SK-N-SH (cell line): Measurements from ENCODE around the gene ABRACL. TPM values are rescaled to one million over a fixed set of nuclear protein-coding genes. Genes with fewer than 3 reads are reported as not detected.

Experiments used
- CTCF ChIA-PET: fragments of 300-600, 350-600 bp; formaldehyde crosslinking; extraction: SDS; loops from one replicate; lab custom pipeline; 2021; lab: Yijun Ruan, JAX
- POLR2A ChIA-PET: fragments of 350-600 bp; sonication (Branson Sonifier 250); formaldehyde crosslinking; extraction: SDS; loops from one replicate; lab custom pipeline; 2020; ENCODE audit warnings: antibody characterized with exemption, inconsistent platforms; lab: Yijun Ruan, JAX
- DNase-seq: peaks from one replicate; pipeline ENCODE4 v3.0.0; 2012
- H2AFZ ChIP-seq: fragments of 200-600 bp; sonication (generic); 2 replicates; pipeline ENCODE4 v1.8.1; 2016; ENCODE audit warnings: antibody characterized with exemption, mild to moderate bottlenecking, low read depth
- H3F3A ChIP-seq: fragments of 200-600 bp; sonication (generic); replicated peaks from 2 replicates; pipeline ENCODE3; 2016; ENCODE audit warnings: antibody characterized with exemption, mild to moderate bottlenecking; ENCODE audit not compliant: insufficient read depth
- H3K27ac ChIP-seq, 2 experiments: fragments of 200-500 bp in 1 of 2; fragments of 200-600 bp in 1 of 2; sonication (Bioruptor generic) in 1 of 2; sonication (generic), shearing (Covaris generic) in 1 of 2; 2 replicates each; pipeline versions ENCODE4 v1.5.1 to v1.6.1; 2014 to 2016; ENCODE audit warnings: low read depth in 2 of 2, inconsistent platforms in 1 of 2, low read length in 1 of 2, mild to moderate bottlenecking in 1 of 2, mixed read lengths in 1 of 2
- H3K27me3 ChIP-seq: fragments of 200-600 bp; sonication (generic), shearing (Covaris generic); 2 replicates; pipeline ENCODE4 v1.6.1; 2016; ENCODE audit warnings: mixed run types; ENCODE audit not compliant: insufficient read depth
- H3K36me3 ChIP-seq, 2 experiments: fragments of 200-500 bp in 1 of 2; fragments of 200-600 bp in 1 of 2; sonication (Bioruptor generic) in 1 of 2; sonication (generic) in 1 of 2; replicated peaks in 1 of 2; 2 replicates each; pipeline versions ENCODE3 to v1.5.1; 2014 to 2016; ENCODE audit warnings: low read length in 1 of 2, mild to moderate bottlenecking in 1 of 2; ENCODE audit not compliant: insufficient read depth in 2 of 2, control insufficient read depth in 1 of 2
- H3K4me1 ChIP-seq, 2 experiments: fragments of 200-500 bp in 1 of 2; fragments of 200-600 bp in 1 of 2; sonication (Bioruptor generic) in 1 of 2; sonication (generic), shearing (Covaris generic) in 1 of 2; 2 replicates each; pipeline versions ENCODE4 v1.5.1 to v1.6.1; 2014 to 2016; ENCODE audit warnings: low read depth in 1 of 2, low read length in 1 of 2, mixed run types in 1 of 2; ENCODE audit not compliant: insufficient read depth in 2 of 2, control insufficient read depth in 1 of 2
- H3K4me2 ChIP-seq: fragments of 200-600 bp; sonication (generic), shearing (Covaris generic); 2 replicates; pipeline ENCODE4 v1.6.1; 2017; ENCODE audit warnings: mixed run types
- H3K4me3 ChIP-seq, 2 experiments: fragments of 200-500 bp in 1 of 2; fragments of 200-600 bp in 1 of 2; sonication (Bioruptor generic) in 1 of 2; sonication (generic), shearing (Covaris generic) in 1 of 2; 2 replicates each; pipeline versions ENCODE4 v1.5.1 to v1.8.1; 2014 to 2016; ENCODE audit warnings: low read depth in 2 of 2, inconsistent platforms in 1 of 2, low read length in 1 of 2, mild to moderate bottlenecking in 1 of 2, mixed read lengths in 1 of 2, moderate library complexity in 1 of 2
- H3K79me2 ChIP-seq: fragments of 200-600 bp; sonication (generic); 2 replicates; pipeline ENCODE4 v1.8.1; 2017; ENCODE audit warnings: mild to moderate bottlenecking; ENCODE audit not compliant: insufficient read depth
- H3K9ac ChIP-seq: fragments of 200-600 bp; sonication (generic); 2 replicates; pipeline ENCODE4 v1.6.1; 2017; ENCODE audit warnings: mixed run types
- H3K9me2 ChIP-seq: fragments of 200-600 bp; sonication (generic); 2 replicates; pipeline ENCODE4 v1.6.1; 2017; ENCODE audit warnings: mixed run types
- H3K9me3 ChIP-seq: fragments of 200-600 bp; sonication (generic); 2 replicates; pipeline ENCODE4 v1.6.1; 2017; ENCODE audit warnings: mixed run types, mild to moderate bottlenecking, moderate library complexity
- H4K20me1 ChIP-seq: fragments of 200-600 bp; sonication (generic); 2 replicates; pipeline ENCODE4 v1.6.1; 2017; ENCODE audit warnings: mild to moderate bottlenecking, mixed run types; ENCODE audit not compliant: insufficient read depth
- ELF1 ChIP-seq: IDR thresholded peaks from 2 replicates; pipeline ENCODE4 v1.4.0; 2012
- EZH2phosphoT487 ChIP-seq: fragments of 200-600 bp; sonication (generic); IDR thresholded peaks from 2 replicates; pipeline ENCODE4 v1.6.1; 2017; ENCODE audit warnings: low read depth, mixed run types, mild to moderate bottlenecking, antibody characterized with exemption, moderate library complexity, borderline replicate concordance
- FOSL2 ChIP-seq: IDR thresholded peaks from 2 replicates; pipeline ENCODE4 v1.4.0; 2012; ENCODE audit warnings: low read depth, mild to moderate bottlenecking, moderate library complexity, borderline replicate concordance
- FOXM1 ChIP-seq: IDR thresholded peaks from 2 replicates; pipeline ENCODE4 v1.4.0; 2012; ENCODE audit warnings: low read depth, mild to moderate bottlenecking
- GABPA ChIP-seq: IDR thresholded peaks from 2 replicates; pipeline ENCODE4 v1.4.0; 2012; ENCODE audit warnings: low read depth, mild to moderate bottlenecking
- GATA2 ChIP-seq: sonication (generic); formaldehyde crosslinking; IDR thresholded peaks from 2 replicates; pipeline ENCODE4 v1.5.0; 2020; ENCODE audit warnings: mild to moderate bottlenecking, missing genetic modification reagents
- JUND ChIP-seq: IDR thresholded peaks from 2 replicates; pipeline ENCODE4 v1.4.0; 2012
- MXI1 ChIP-seq: IDR thresholded peaks from 2 replicates; pipeline ENCODE4 v1.6.1; 2012; ENCODE audit warnings: mild to moderate bottlenecking, low read depth, low read length, improper control_type of control experiment
- NFIC ChIP-seq: IDR thresholded peaks from 2 replicates; pipeline ENCODE4 v1.4.0; 2012; ENCODE audit warnings: borderline replicate concordance
- RCOR1 ChIP-seq: fragments of 150-350 bp; IDR thresholded peaks from 2 replicates; pipeline ENCODE4 v1.6.1; 2017; ENCODE audit warnings: antibody characterized with exemption, low read length
- REST ChIP-seq: IDR thresholded peaks from 2 replicates; pipeline ENCODE4 v1.6.1; 2012; ENCODE audit warnings: mild to moderate bottlenecking, low read depth, low read length, moderate library complexity
- RFX5 ChIP-seq: IDR thresholded peaks from 2 replicates; pipeline ENCODE4 v1.6.1; 2012; ENCODE audit warnings: mild to moderate bottlenecking, improper control_type of control experiment, low read length
- SIN3A ChIP-seq: IDR thresholded peaks from 2 replicates; pipeline ENCODE4 v1.6.1; 2012; ENCODE audit warnings: low read depth, mild to moderate bottlenecking, low read length, moderate library complexity, borderline replicate concordance
- TCF12 ChIP-seq: IDR thresholded peaks from 2 replicates; pipeline ENCODE4 v1.4.0; 2012
- WGBS: methylation state at CpG from one replicate; pipeline ENCODE4 v1.1.6; 2017; ENCODE audit warnings: low lambda C conversion rate; 5-methylcytosine and 5-hydroxymethylcytosine counted together
- polyA plus RNA-seq, 3 experiments: library from polyadenylated mRNA; depleted of rRNA; stranded (reverse); fragments of >200 nt; gene quantifications; 2 replicates each; pipeline ENCODE4 v1.2.3, GENCODE V29; 2012
- TF ChIP-seq, protein P1 (sequence below): fragments of 150-350 bp; IDR thresholded peaks from 2 replicates; pipeline ENCODE4 v1.6.1; 2017; ENCODE audit warnings: antibody characterized with exemption, low read length, low read depth, borderline replicate concordance
- TF ChIP-seq, protein P2 (sequence below): fragments of 150-350 bp; IDR thresholded peaks from 2 replicates; pipeline ENCODE4 v1.6.1; 2016; ENCODE audit warnings: mild to moderate bottlenecking, low read depth, low read length
- TF ChIP-seq, protein P3 (sequence below): fragments of 200-600 bp; sonication (generic); IDR thresholded peaks from 2 replicates; pipeline ENCODE4 v1.6.1; 2017; ENCODE audit warnings: antibody characterized with exemption, mild to moderate bottlenecking, moderate library complexity

The ABRACL gene
- polyA plus RNA-seq, 1 of the 3 experiments (the other 2 are of a cell fraction) = 22.9 TPM

DNA sequence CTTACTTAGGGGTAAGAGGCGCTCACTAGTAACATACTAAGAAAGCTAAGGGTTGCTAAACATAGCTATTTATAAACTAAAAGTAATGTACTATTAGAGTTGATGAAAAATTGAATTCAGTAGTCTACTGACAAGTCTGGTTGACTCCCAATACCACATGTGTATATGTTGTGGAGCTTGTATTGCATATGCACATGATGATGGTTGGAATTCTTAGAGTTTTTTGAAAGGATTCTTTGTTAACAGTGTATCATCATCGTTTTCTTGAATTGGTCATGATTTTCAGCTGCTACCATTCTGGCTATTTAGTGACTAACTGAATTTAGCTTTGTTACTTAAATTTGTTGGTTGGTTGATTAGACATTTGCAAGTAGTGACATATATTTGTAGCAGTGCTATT, 27.2 kb downstream of the ABRACL start:
- Histone ChIP-seq H3K27me3 (no peaks in the 10 kb centered on the region), H3K9me3 (no peaks in the 10 kb centered on the region), H3K4me2 (no peak overlapping the region), H3K9ac (no peak overlapping the region), H3K4me1 (no peaks in the 10 kb centered on the region), H3K79me2 (no peaks in the 10 kb centered on the region), H3K9me2 (no peaks in the 10 kb centered on the region), H3K4me3 (no peak overlapping the region), H3K27ac (no peak overlapping the region), H3K36me3 (no peaks in the 10 kb centered on the region), H4K20me1 (no peaks in the 10 kb centered on the region), H3F3A (peaks cover 3% of the 10 kb centered on the region), H2AFZ (no peak overlapping the region)
- CTCF ChIA-PET = no interaction called here
- POLR2A ChIA-PET = no interaction called here
- TF ChIP-seq RCOR1 (no peak), ELF1 (no peak), FOXM1 (no peak), NFIC (no peak), RFX5 (no peak), GATA2 (CRISPR knock-in tag) (no peak), SIN3A (no peak), TCF12 (no peak), JUND (no peak), EZH2phosphoT487 (no peak), REST (no peak)
- TF ChIP-seq, protein P1, sequence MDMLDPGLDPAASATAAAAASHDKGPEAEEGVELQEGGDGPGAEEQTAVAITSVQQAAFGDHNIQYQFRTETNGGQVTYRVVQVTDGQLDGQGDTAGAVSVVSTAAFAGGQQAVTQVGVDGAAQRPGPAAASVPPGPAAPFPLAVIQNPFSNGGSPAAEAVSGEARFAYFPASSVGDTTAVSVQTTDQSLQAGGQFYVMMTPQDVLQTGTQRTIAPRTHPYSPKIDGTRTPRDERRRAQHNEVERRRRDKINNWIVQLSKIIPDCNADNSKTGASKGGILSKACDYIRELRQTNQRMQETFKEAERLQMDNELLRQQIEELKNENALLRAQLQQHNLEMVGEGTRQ = no peak
- TF ChIP-seq, protein P2, sequence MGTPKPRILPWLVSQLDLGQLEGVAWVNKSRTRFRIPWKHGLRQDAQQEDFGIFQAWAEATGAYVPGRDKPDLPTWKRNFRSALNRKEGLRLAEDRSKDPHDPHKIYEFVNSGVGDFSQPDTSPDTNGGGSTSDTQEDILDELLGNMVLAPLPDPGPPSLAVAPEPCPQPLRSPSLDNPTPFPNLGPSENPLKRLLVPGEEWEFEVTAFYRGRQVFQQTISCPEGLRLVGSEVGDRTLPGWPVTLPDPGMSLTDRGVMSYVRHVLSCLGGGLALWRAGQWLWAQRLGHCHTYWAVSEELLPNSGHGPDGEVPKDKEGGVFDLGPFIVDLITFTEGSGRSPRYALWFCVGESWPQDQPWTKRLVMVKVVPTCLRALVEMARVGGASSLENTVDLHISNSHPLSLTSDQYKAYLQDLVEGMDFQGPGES = no peak
- DNase-seq = no peak
- 22% methylated on average over 2 of the region's 2 CpGs for WGBS

DNA sequence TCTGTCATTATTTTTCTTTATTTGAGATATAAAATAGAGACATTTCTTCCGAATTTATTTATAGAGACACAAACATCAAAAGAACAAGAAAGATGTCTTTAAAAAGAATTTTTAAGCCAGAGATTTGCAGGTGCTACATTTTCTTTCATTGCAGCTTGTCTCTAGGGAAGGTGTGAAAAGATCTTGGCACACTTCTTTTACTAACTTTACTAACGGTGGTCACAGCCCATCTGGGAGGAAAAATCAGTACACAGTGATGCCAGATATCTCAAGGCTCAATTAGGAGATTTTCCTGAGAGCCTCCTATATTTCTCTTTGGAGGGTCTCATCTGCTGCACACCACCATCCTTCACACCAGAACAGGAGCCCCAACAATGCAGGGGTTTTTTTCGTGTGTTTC, 29.5 kb downstream of the ABRACL start:
- DNase-seq = no peak
- no peaks in the 10 kb centered on the region for H3K4me1 ChIP-seq
- H2AFZ ChIP-seq = no peak overlapping the region
- H3K9me3 ChIP-seq = no peaks in the 10 kb centered on the region
- 5% methylated on average over 3 of the region's 3 CpGs for WGBS
- peaks cover 3% of the 10 kb centered on the region for H3F3A ChIP-seq
- H3K4me3 ChIP-seq = no peak overlapping the region
- H3K4me2 ChIP-seq = no peak overlapping the region
- no peak overlapping the region for H3K27ac ChIP-seq
- no peaks in the 10 kb centered on the region for H3K36me3 ChIP-seq
- ChIA-PET POLR2A (no interaction called here), CTCF (no interaction called here)
- no peaks in the 10 kb centered on the region for H4K20me1 ChIP-seq
- H3K9ac ChIP-seq = no peak overlapping the region
- no peaks in the 10 kb centered on the region; the same call in 1 of the 2 replicates for H3K27me3 ChIP-seq
- no peak for TF ChIP-seq SIN3A
- TF ChIP-seq, protein P1 = no peak
- TF ChIP-seq EZH2phosphoT487 = no peak
- TF ChIP-seq, protein P3, sequence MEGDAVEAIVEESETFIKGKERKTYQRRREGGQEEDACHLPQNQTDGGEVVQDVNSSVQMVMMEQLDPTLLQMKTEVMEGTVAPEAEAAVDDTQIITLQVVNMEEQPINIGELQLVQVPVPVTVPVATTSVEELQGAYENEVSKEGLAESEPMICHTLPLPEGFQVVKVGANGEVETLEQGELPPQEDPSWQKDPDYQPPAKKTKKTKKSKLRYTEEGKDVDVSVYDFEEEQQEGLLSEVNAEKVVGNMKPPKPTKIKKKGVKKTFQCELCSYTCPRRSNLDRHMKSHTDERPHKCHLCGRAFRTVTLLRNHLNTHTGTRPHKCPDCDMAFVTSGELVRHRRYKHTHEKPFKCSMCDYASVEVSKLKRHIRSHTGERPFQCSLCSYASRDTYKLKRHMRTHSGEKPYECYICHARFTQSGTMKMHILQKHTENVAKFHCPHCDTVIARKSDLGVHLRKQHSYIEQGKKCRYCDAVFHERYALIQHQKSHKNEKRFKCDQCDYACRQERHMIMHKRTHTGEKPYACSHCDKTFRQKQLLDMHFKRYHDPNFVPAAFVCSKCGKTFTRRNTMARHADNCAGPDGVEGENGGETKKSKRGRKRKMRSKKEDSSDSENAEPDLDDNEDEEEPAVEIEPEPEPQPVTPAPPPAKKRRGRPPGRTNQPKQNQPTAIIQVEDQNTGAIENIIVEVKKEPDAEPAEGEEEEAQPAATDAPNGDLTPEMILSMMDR = no peak
- TF ChIP-seq GABPA = no peak
- TF ChIP-seq, protein P2 = no peak
- TF ChIP-seq MXI1 = no peak
- TF ChIP-seq GATA2 (CRISPR knock-in tag) = no peak
- TF ChIP-seq ELF1 = no peak
- no peak for TF ChIP-seq FOSL2
- H3K79me2 ChIP-seq = no peaks in the 10 kb centered on the region
- no peaks in the 10 kb centered on the region for H3K9me2 ChIP-seq
